Measurements from ENCODE around the gene RNF213.
"Not testable (repeated sequence)": the region's sequence is repeated elsewhere in the genome, so short reads cannot be mapped to it uniquely, and the experiment has no call there.

RNF213 gene

GRCh38 chr17:80291691-80292487 is 31.2 kb downstream of the RNF213 start:
- DNase-seq (ENCODE audit: low spot score) (no peak), FAIRE-seq (no peak)

DNA sequence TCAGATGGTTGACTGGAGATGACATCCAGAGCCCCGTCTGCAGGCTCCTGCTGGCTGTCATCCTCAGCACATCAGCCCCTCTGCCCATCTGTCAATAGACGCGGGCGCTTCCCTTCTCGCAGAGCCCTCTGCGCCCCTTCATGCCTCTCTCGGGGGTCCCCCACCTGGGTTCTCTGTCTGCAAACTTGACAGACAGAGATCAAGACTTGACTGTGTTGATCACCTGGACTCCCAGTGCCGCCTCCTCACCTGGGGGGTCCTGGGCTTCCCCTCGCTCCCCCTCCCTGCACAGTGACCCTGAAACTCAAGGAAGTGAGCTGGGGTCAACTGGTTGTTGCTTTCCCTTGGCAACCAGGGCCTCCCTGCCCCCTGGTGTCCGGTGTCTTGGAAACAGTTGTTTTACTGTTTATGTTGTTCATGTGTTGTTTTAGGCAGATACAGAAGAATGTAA is 31.9 kb downstream of the RNF213 start:
- FAIRE-seq = no peak
- no peak for DNase-seq (ENCODE audit: low spot score)

DNA sequence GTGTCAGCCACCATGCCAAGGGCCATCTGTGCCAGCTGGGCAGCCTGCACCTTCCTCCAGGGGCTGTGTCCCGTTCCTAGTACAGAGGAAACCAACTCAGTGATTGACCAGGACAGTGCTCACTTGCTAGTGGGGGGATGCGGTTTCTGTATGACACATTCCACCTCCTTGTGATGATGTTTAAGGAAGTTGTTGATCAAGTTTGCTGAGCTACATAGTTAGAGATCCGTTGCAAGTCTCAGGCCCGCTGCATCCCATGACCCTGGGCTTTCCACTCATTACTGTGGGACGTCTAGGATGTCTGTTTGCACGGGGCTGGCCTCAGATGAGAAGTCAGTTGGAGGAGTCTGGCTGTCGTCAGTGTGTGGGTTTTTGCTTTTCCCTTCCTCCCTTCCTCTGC is 33.6 kb downstream of the RNF213 start:
- no peak for DNase-seq (ENCODE audit: low spot score)
- no peak for FAIRE-seq

GRCh38 chr17:80294653-80295052 is 34.0 kb downstream of the RNF213 start:
- DNase-seq (ENCODE audit: low spot score) (no peak), FAIRE-seq (no peak)

GRCh38 chr17:80295146-80295545 is 34.5 kb downstream of the RNF213 start:
- FAIRE-seq = no peak

GRCh38 chr17:80295559-80295958 is 34.9 kb downstream of the RNF213 start:
- no peak for DNase-seq (ENCODE audit: low spot score)
- peak; percentile 79 for FAIRE-seq

More at GRCh38 chr17:80295146-80295545, 34.5 kb downstream of the RNF213 start:
- no peak for DNase-seq (ENCODE audit: low spot score)

- FAIRE-seq (no peak), DNase-seq (ENCODE audit: low spot score) (no peak)
These were observed 35.6 kb downstream of the RNF213 start for GRCh38 chr17:80296221-80296620.

- DNase-seq (ENCODE audit: low spot score) = no peak
- FAIRE-seq = no peak
These were observed 37.4 kb downstream of the RNF213 start for GRCh38 chr17:80297996-80298560.

DNA sequence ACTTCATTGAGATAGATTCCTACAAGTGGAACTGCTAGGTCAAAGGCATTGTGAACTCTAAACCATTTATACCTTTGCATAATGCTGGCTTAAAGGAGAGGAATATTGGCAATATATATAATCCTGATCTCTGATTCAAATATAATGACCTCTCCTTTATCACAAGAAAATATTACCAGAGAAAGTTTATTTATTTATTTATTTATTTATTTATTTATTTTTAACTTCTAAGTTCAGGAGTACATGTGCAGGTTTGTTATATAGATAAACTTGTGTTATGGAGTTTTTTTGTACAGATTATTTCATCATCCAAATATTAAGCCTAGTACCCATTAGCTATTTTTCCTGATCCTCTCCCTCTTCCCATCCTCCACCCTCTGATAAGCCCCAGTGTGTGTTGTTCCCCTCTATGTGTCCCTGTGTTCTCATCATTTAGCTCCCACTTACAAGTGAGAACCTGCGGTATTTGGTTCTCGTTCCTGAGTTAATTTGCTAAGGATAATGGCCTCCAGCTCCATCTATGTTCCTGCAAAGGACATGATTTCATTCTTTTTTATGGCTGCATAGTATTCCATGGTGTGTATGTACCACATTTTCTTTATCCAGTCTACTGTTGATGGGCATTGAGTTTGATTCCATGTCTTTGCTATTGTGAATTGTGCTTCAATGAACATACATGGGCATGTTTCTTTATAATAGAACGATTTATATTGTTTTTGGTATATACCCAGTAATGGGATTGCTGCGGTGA is 38.9 kb downstream of the RNF213 start:
- not testable (repeated sequence) for FAIRE-seq; DNase-seq (ENCODE audit: low spot score)

DNA sequence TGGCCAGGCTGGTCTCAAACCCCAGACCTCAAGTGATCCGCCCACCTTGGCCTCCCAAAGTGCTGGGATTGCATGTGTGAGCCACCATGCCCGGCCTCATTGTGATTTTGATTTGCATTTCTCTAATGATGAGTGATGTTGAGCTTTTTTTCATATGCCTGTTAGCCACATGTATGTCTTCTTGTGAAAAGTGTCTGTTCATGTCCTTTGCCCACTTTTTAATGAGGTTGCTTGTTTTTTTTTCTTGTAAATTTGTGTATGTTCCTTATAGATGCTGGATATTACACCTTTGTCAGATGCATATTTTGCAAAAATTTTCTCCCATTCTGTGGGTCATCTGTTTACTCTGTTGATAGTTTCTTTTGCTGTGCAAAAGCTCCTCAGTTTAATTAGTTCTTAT is 40.1 kb downstream of the RNF213 start:
- DNase-seq (ENCODE audit: low spot score); FAIRE-seq: not testable (repeated sequence)

DNA sequence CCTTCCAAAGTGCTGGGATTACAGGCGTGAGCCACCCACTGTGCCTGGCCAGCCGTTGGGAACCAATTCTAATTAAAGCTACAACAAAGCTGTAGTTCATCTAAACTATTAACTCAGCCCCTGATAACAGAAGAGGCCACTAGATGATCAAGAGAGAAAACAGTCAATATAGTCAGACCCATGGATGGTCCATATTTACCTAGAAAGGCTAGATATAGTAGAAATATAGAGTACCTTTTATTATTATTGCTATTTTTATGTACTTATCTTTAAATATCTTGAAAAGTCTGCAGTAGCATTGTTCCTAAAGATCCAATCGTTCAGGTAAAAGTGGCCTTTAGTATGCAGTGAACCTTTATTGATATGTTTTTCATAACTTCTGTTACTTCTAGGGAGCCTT is 43.2 kb downstream of the RNF213 start:
- DNase-seq (ENCODE audit: low spot score) (no peak), FAIRE-seq (no peak)

DNA sequence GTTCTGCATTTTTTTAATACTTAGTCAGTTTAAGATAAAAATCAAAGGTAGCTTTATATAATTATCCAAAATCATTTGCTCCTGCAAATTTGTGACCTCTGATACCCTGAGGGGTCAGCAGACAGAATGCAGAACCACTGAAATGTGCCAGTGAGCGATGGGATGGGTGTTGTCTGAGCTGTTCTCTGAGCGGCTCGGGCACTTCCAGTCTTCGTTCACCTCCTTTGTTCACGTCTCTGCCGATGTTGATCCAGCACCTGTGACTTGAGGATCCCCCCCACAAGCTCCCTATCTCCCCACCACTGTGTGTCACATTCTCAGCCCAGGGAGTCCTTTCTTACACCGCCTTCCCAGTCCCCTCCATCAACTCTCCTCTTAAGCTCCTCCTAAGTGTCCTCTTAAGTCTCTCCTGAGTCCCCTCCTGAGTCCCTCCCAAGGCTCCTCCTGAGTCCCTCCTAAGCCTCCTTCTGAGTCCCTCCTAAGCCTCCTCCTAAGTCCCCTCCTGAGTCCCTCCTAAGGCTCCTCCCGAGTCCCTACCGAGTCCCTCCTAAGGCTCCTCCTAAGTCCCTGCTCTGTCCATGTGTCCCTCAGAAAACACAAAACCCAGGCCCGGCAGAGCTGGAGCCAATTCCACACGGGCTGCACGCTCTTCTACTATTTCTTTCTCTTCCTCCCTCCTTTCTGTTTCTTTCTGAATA is 47.5 kb downstream of the RNF213 start:
- FAIRE-seq (peak; percentile 37), DNase-seq (ENCODE audit: low spot score) (no peak)

DNA sequence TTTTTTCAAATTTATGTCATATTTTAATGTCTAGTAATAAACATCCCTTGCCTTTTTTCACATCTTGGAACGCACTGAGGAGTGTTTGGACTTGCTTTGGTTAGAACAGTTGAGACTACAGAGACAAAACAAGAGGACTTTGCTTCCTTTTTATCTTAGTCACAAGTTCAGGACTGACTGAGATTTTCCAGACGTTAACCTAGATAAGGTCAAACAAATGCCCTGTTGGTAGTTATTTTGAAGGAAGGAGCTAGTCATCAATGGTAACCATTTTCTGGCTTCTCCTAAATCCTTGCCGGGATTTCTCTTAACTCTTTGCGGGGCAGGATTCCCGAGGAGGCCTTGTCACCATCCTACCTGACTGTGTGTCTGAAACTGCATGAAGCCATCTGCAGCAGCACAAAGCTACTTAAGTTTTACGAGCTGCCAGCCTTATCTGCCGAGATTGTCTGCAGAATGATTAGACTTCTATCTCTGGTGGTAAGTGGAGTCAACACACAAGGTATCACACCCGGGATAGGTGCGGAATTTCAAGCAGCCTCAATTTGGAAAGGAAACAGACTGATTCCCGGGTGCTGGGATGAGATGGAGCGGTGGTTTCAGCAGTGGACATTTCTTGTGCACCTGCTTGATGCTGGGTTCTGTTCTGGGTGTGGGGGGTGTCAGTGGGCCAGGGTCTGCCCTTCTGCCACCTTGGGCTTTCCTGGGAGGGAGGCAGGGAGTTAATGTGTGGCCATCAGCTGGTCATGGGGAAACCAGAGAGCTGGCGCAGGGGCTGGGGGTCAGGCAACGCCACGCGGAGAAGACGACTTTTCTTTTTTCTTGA is 48.3 kb downstream of the RNF213 start:
- DNase-seq (ENCODE audit: low spot score) = no peak
- no peak for FAIRE-seq

DNA sequence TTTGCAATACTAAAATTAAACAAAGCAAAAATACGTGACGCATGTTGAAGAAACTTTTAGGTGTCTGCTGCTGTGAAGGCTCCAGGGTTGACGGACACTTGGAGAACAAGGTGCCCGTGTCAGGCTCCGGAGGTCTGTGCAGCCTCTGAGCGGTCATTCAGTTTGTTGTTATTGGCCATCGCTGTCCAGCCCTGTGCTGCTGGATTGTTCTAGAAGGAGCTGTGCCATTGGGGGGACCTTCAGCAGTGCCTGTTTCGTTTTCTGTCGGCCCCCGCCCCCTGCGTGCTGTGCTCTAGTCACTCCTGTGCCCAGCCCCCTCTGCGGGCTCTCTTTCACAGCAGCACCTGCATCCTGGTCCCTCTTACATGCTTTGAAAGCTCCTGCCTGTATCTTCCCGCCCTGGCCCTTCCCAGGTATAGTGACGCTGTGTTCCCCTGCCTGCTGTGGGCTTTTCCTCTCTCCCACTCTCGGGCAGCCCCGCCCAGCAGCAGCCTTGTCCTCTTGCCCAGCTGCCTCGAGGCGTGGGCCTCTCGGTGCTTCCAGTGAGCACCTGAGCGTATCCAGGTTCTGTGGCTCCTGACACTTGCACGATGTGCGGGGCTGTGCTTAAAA is 50.7 kb downstream of the RNF213 start:
- no peak for DNase-seq (ENCODE audit: low spot score)
- FAIRE-seq = no peak

DNA sequence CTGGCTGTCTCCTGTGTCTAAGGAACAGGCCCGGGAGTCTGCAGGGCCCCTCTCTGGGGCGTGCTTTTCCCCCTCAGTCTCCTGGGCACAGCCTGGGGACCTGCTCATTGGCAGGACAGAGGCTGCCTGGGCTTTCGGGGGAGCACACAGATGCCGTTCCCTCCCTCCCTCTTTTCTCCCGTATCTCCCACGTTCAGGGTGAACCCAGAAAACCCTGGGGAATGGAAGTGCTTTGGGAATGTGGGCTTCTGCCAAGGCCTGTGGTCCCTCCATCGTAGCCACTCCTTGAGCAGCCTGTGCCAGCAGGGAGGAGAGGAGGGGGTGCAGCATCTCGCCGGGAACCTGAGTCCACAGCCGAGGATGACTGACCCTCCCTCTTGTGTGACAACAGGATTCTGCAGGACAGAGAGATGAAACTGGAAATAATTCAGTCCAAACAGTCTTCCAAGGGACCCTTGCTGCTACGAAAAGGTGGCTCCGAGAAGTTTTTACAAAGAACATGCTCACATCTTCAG is 52.0 kb downstream of the RNF213 start:
- FAIRE-seq = no peak
- DNase-seq (ENCODE audit: low spot score) = no peak

DNA sequence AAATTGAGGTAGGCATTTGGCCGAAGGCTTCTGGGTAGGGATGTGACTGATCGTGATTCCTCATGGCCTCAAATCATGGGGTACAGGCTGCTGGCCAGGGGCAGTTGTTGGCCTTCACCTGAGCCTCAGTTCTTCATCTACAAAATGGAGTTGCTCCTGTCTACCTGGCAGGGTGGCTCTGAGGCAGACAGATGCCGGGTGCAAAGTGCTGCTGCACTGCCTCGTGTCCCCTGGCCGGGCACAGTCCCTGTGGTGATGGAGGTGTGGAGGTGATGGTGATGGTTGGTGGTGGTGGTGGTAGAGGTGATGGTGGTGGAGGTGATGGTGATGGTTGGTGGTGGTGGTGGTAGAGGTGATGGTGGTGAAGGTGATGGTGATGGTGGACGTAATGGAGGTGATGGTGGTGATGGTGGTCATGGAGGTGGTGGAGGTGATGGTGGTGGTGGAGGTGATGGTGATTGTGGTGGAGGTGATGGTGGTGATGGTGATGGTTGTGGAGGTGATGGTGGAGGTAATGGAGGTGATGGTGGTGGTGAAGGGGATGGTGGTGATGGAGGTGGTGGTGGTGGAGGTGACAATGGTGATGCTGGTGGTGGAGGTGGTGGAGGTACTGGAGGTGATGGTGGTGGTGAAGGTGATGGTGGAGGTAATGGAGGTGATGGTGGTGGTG is 52.6 kb downstream of the RNF213 start:
- peak; percentile 100 for FAIRE-seq
- DNase-seq (ENCODE audit: low spot score) = no peak

GRCh38 chr17:80313946-80314345 is 53.3 kb downstream of the RNF213 start:
- FAIRE-seq; DNase-seq (ENCODE audit: low spot score): not testable (repeated sequence)

GRCh38 chr17:80315517-80316182 is 55.0 kb downstream of the RNF213 start:
- DNase-seq (ENCODE audit: low spot score) = no peak
- FAIRE-seq = peak; percentile 99

DNA sequence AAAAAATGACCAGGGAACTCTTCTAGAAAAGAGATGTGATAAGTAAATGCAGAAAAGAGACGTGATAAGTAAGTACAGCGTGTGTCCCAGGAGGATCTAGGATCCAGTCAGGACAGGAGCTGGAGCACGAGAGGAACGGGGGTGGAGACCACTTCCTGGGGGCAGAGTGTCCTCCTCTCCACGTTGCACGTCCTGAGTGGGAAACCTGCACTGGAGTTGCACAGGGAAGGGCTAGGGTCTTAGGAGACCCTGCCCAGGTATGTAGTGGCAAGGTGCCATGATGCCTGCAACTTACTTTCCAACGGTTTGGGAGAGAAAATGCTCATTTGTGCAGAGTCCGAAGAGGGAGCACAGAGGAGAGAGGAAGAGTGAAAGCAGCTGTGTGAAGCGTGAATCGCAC is 55.8 kb downstream of the RNF213 start:
- DNase-seq (ENCODE audit: low spot score) (no peak), FAIRE-seq (no peak)
